HEK293T (cell line): ENCODE results near the gene PSMG2.

ENCODE experiments used
- CTCF ChIA-PET: fragments of 350-600 bp; formaldehyde crosslinking; extraction: SDS; loops from one replicate; lab custom pipeline; 2021; ENCODE audit warnings: antibody characterized with exemption, inconsistent platforms; lab: Yijun Ruan, JAX
- POLR2A ChIA-PET: fragments of 350-600 bp; formaldehyde crosslinking; extraction: SDS; loops from one replicate; lab custom pipeline; 2020; ENCODE audit warnings: antibody characterized with exemption, inconsistent platforms; lab: Yijun Ruan, JAX
- DNase-seq: peaks from one replicate; pipeline ENCODE4 v3.0.0; 2012; ENCODE audit warnings: mixed read lengths; ENCODE audit errors: extremely low spot score
- ARNT ChIP-seq: fragments of 450-650 bp; IDR thresholded peaks from 2 replicates; pipeline ENCODE4 v1.6.1; 2017; ENCODE audit warnings: mild to moderate bottlenecking
- BHLHE40 ChIP-seq: fragments of 450-650 bp; IDR thresholded peaks from 2 replicates; pipeline ENCODE4 v1.6.1; 2016; ENCODE audit warnings: mild to moderate bottlenecking, moderate library complexity, borderline replicate concordance
- CTBP1 ChIP-seq: fragments of 450-650 bp; IDR thresholded peaks from 2 replicates; pipeline ENCODE4 v1.6.1; 2016; ENCODE audit warnings: borderline replicate concordance
- ELF4 ChIP-seq: fragments of 450-650 bp; IDR thresholded peaks from 2 replicates; pipeline ENCODE4 v1.6.1; 2017; ENCODE audit warnings: antibody characterized with exemption
- FOXA1 ChIP-seq: fragments of 450-650 bp; IDR thresholded peaks from 2 replicates; pipeline ENCODE4 v1.6.1; 2016; ENCODE audit warnings: mild to moderate bottlenecking
- FOXK2 ChIP-seq: fragments of 450-650 bp; IDR thresholded peaks from 2 replicates; pipeline ENCODE4 v1.6.1; 2016; ENCODE audit warnings: mild to moderate bottlenecking
- FOXM1 ChIP-seq: fragments of 450-650 bp; IDR thresholded peaks from 2 replicates; pipeline ENCODE4 v1.6.1; 2017; ENCODE audit warnings: mild to moderate bottlenecking, borderline replicate concordance
- HDGF ChIP-seq: fragments of 450-650 bp; IDR thresholded peaks from 2 replicates; pipeline ENCODE4 v1.6.1; 2017; ENCODE audit warnings: antibody characterized with exemption, borderline replicate concordance
- L3MBTL2 ChIP-seq: fragments of 450-650 bp; conservative IDR thresholded peaks from 2 replicates; pipeline ENCODE4 v1.6.1; 2016; ENCODE audit warnings: mild to moderate bottlenecking
- LEF1 ChIP-seq: fragments of 450-650 bp; IDR thresholded peaks from 2 replicates; pipeline ENCODE4 v1.6.1; 2017; ENCODE audit warnings: mild to moderate bottlenecking, borderline replicate concordance
- NFRKB ChIP-seq: fragments of 450-650 bp; IDR thresholded peaks from 2 replicates; pipeline ENCODE4 v1.6.1; 2016; ENCODE audit warnings: mild to moderate bottlenecking, moderate library complexity
- PKNOX1 ChIP-seq: fragments of 450-650 bp; IDR thresholded peaks from 2 replicates; pipeline ENCODE4 v1.6.1; 2016
- SP1 ChIP-seq: fragments of 450-650 bp; IDR thresholded peaks from 2 replicates; pipeline ENCODE4 v1.6.1; 2017
- SUZ12 ChIP-seq: fragments of 450-650 bp; IDR thresholded peaks from 2 replicates; pipeline ENCODE4 v1.6.1; 2016; ENCODE audit warnings: mild to moderate bottlenecking
- TARDBP ChIP-seq: fragments of 450-650 bp; IDR thresholded peaks from 2 replicates; pipeline ENCODE4 v1.6.1; 2016
- ZNF384 ChIP-seq: fragments of 450-650 bp; IDR thresholded peaks from 2 replicates; pipeline ENCODE4 v1.6.1; 2016

The PSMG2 gene

GRCh38 chr18:12773369-12773768 is 70.5 kb downstream of the PSMG2 start:
- no peak for TF ChIP-seq FOXM1
- no peak for TF ChIP-seq ZNF384
- no peak for TF ChIP-seq TARDBP
- no peak for TF ChIP-seq ELF4
- TF ChIP-seq SUZ12, result no peak
- no peak for TF ChIP-seq LEF1
- TF ChIP-seq HDGF, result no peak
- no peak for TF ChIP-seq CTBP1
- no peak for TF ChIP-seq ARNT
- TF ChIP-seq L3MBTL2, result no peak
- TF ChIP-seq BHLHE40, result no peak
- ChIA-PET CTCF (no interaction called here), POLR2A (no interaction called here)
- DNase-seq, result no peak

GRCh38 chr18:12774982-12775381 is 72.1 kb downstream of the PSMG2 start:
- CTCF ChIA-PET, result interaction anchor here (0.6 kb wide), 1 partner anchor 19 kb away, joined by 3 read pairs; no protein-coding TSS in a partner anchor
- POLR2A ChIA-PET, result no interaction called here
- no peak for TF ChIP-seq PKNOX1
- TF ChIP-seq FOXK2, result no peak
- no peak for TF ChIP-seq LEF1
- TF ChIP-seq FOXM1, result no peak
- no peak for TF ChIP-seq FOXA1
- TF ChIP-seq TARDBP, result no peak
- no peak for TF ChIP-seq L3MBTL2
- TF ChIP-seq SP1, result no peak
- TF ChIP-seq SUZ12, result no peak
- TF ChIP-seq ARNT, result no peak
- no peak for TF ChIP-seq BHLHE40
- no peak for TF ChIP-seq ELF4
- TF ChIP-seq HDGF, result no peak
- no peak for TF ChIP-seq ZNF384
- no peak for TF ChIP-seq NFRKB
- no peak for TF ChIP-seq CTBP1
- no peak for DNase-seq
